NCI-H187 (cell line): ENCODE data around the gene TEX29.

Experiments
- DNase-seq, 2 experiments: peaks; one replicate each; lab custom pipeline; 2025; lab: John Stamatoyannopoulos, UW

TEX29 gene

GRCh38 chr13:111322001-111322915, 1.8 kb downstream of the TEX29 start:
- no peak for DNase-seq

GRCh38 chr13:111322916-111323331, 2.5 kb downstream of the TEX29 start:
- no peak for DNase-seq

- no peak for DNase-seq
Measured at GRCh38 chr13:111323549-111323948, 3.1 kb downstream of the TEX29 start.

GRCh38 chr13:111323950-111324651, 3.7 kb downstream of the TEX29 start:
- DNase-seq = no peak

- DNase-seq = no peak
Measured at GRCh38 chr13:111324736-111325135, 4.3 kb downstream of the TEX29 start.

- DNase-seq = no peak
Measured at GRCh38 chr13:111325146-111325890, 4.9 kb downstream of the TEX29 start.

- DNase-seq = no peak
Measured at GRCh38 chr13:111325941-111326620, 5.6 kb downstream of the TEX29 start.

- DNase-seq = no peak
Measured at GRCh38 chr13:111326621-111326965, 6.2 kb downstream of the TEX29 start.

GRCh38 chr13:111326981-111327642, 6.7 kb downstream of the TEX29 start:
- DNase-seq = no peak

- no peak for DNase-seq
Measured at GRCh38 chr13:111327730-111328573, 7.5 kb downstream of the TEX29 start.

- no peak for DNase-seq
Measured at GRCh38 chr13:111328574-111329410, 8.3 kb downstream of the TEX29 start.

- DNase-seq = no peak
Measured at GRCh38 chr13:111329641-111330040, 9.2 kb downstream of the TEX29 start.

- DNase-seq = no peak
Measured at GRCh38 chr13:111330066-111330610, 9.7 kb downstream of the TEX29 start.

- no peak for DNase-seq
Measured at GRCh38 chr13:111335298-111335697, 14.9 kb downstream of the TEX29 start.

- DNase-seq = no peak
Measured at GRCh38 chr13:111336666-111337065, 16.2 kb downstream of the TEX29 start.

- no peak for DNase-seq
Measured at GRCh38 chr13:111337206-111337605, 16.8 kb downstream of the TEX29 start.

- no peak for DNase-seq
Measured at GRCh38 chr13:111337741-111338140, 17.3 kb downstream of the TEX29 start.

GRCh38 chr13:111338841-111339240, 18.4 kb downstream of the TEX29 start:
- no peak for DNase-seq
